SK-N-SH treated with all-trans-retinoic acid at 6 μM for 48 hours (cell line): ENCODE results near the gene ARHGDIB.

Source experiments
- CREB5 ChIP-seq: fragments of 250-450 bp; sonication (Bioruptor Pico); IDR thresholded peaks from 2 replicates; pipeline ENCODE4 v1.5.1; 2020; ENCODE audit warnings: low read depth, mild to moderate bottlenecking, moderate library complexity
- RARB ChIP-seq: fragments of 250-450 bp; sonication (Bioruptor Pico); IDR thresholded peaks from 2 replicates; pipeline ENCODE4 v1.8.0; 2021; ENCODE audit warnings: mild to moderate bottlenecking, moderate library complexity
- ZFP30 ChIP-seq: fragments of 450-650 bp; formaldehyde crosslinking; IDR thresholded peaks from 2 replicates; pipeline ENCODE4 v1.5.0; 2022; ENCODE audit warnings: mild to moderate bottlenecking, moderate library complexity

- TF ChIP-seq RARB (CRISPR knock-in tag) = no peak
- TF ChIP-seq CREB5 (CRISPR knock-in tag) = no peak
- no peak for TF ChIP-seq ZFP30 (CRISPR knock-in tag)
These were observed 34.1 kb downstream of the ARHGDIB start for GRCh38 chr12:14927267-14927666.
